Measurements from ENCODE around the gene PCNA. TPM values are rescaled to one million over a fixed set of nuclear protein-coding genes. Genes with fewer than 3 reads are reported as not detected.
A peak's percentile ranks its signal among the peaks of the same experiment; 100 is the strongest.

Gene PCNA
- total and polyA plus RNA-seq, 8 donors: 10.9 to 27.4 (median 16.8) TPM

- Histone ChIP-seq H3K27ac (no peak overlapping the region), H3K36me3 (no peaks in the 10 kb centered on the region), H3K4me1 (peaks cover 0 to 14% (median 0%) of the 10 kb centered on the region in 3 donors), H3K4me3 (no peak overlapping the region), H3K27me3 (no peaks in the 10 kb centered on the region), H3K9me3 (no peaks in the 10 kb centered on the region)
- no peak for DNase-seq
- FAIRE-seq: no peak
- WGBS, 2 donors: 87 to 90% methylated on average over 7 of the region's 7 CpGs
- TF ChIP-seq CTCF (IDR thresholded peaks at IDR 0.05): no peak
- ATAC-seq: no peak
- intact Hi-C loops (cut with DNase I): no loop called here
Observed at GRCh38 chr20:5070081-5070480, 49.7 kb downstream of the PCNA start.

GRCh38 chr20:5069141-5069806, 50.5 kb downstream of the PCNA start:
- H3K4me1 ChIP-seq: peaks cover 0 to 14% (median 0%) of the 10 kb centered on the region in 3 donors
- no peak for DNase-seq
- no peaks in the 10 kb centered on the region for H3K27me3 ChIP-seq
- H3K27ac ChIP-seq: no peak overlapping the region
- FAIRE-seq: no peak
- no peak for ATAC-seq
- intact Hi-C loops (cut with DNase I): no loop called here
- WGBS, 2 donors: 79 to 84% methylated on average over 8 of the region's 8 CpGs
- H3K36me3 ChIP-seq: no peaks in the 10 kb centered on the region
- no peaks in the 10 kb centered on the region for H3K9me3 ChIP-seq
- H3K4me3 ChIP-seq: no peak overlapping the region
- TF ChIP-seq CTCF (IDR thresholded peaks at IDR 0.05): no peak

GRCh38 chr20:5067877-5068645, 51.7 kb downstream of the PCNA start:
- WGBS, 2 donors: 80 to 83% methylated on average over 8 to 9 of the region's 9 CpGs
- Histone ChIP-seq H3K9me3 (no peaks in the 10 kb centered on the region), H3K4me3 (no peak overlapping the region), H3K27me3 (no peaks in the 10 kb centered on the region), H3K27ac (no peak overlapping the region), H3K36me3 (no peaks in the 10 kb centered on the region), H3K4me1 (peaks cover 0 to 7% (median 0%) of the 10 kb centered on the region in 3 donors)
- TF ChIP-seq CTCF (IDR thresholded peaks at IDR 0.05): no peak
- no peak for ATAC-seq
- intact Hi-C loops (cut with DNase I): no loop called here
- DNase-seq: no peak
- no peak for FAIRE-seq

- H3K27me3 ChIP-seq: no peaks in the 10 kb centered on the region
- DNase-seq (peak; percentile 77 to 93 (median 88)), FAIRE-seq (no peak), ATAC-seq (peak; percentile 97 to 99 (median 98))
- peaks cover 0 to 4% (median 0%) of the 10 kb centered on the region in 3 donors for H3K4me1 ChIP-seq
- H3K27ac ChIP-seq: no peak overlapping the region
- H3K9me3 ChIP-seq: no peaks in the 10 kb centered on the region
- no peak for TF ChIP-seq CTCF (IDR thresholded peaks at IDR 0.05)
- intact Hi-C loops (cut with DNase I): no loop called here
- H3K4me3 ChIP-seq: no peak overlapping the region
- WGBS, 2 donors: 75 to 77% methylated on average over 10 of the region's 10 CpGs
- no peaks in the 10 kb centered on the region for H3K36me3 ChIP-seq
Observed at GRCh38 chr20:5065879-5066383, 53.8 kb downstream of the PCNA start.
